ENCODE results near the gene CTIF.

The CTIF gene

DNA sequence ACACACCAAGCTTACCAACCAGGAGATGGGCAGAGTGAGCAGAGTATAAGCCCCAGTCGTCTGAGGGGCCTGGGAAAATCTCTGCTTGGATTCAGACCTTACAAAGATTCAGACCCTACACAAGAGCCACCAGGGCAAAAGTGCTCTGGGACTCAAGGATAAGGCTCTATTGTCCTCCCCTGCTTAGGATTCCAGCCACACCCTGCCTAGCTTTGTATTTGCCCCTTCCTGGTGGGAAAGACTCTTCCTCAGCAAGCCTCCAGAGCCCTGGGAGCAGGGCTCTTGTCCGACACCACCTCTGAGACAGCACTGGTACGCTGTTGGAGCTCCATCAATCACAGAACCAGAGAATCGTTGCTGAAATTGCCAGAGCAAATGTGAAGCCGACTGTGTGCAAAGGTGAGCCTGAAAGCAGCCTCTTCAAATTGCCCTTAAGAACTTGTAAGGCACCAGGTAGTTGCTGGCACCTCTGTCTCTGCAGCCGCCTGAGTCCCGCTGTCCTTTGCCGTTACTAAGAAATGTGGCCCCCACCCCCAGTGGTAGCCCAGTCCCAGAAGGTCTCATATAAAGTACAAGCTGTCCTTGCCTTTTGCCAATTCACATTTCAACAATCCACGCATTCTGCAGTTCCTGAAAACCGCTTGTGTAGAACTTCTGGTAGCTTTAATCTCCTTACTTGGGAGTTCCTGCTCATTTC is 148.7 kb downstream of the CTIF start:
- DNase-seq: no peak

- DNase-seq: no peak
Measured at GRCh38 chr18:48688961-48689360, 150.1 kb downstream of the CTIF start.

DNA sequence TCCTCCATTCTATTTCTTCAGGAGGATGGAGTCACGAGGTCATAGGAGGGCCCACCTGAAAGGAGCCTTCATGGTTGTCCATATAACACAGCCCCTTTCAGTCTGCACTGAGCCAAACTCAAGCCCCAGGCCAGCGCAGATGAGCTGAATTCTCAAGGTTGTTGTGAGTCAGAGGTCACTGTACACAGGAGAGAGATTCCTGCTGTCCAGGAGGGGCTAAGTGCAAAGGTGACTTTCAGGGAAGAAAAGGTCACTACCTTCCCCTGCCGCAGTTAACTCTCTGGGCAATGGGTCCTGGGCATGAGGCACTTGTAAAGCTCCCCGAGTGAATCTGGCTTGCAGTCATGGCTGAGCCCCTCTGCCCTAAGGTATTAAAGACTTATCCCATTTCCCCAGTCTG is 150.7 kb downstream of the CTIF start:
- no peak for DNase-seq

GRCh38 chr18:48690494-48690893 is 151.7 kb downstream of the CTIF start:
- DNase-seq: no peak

DNA sequence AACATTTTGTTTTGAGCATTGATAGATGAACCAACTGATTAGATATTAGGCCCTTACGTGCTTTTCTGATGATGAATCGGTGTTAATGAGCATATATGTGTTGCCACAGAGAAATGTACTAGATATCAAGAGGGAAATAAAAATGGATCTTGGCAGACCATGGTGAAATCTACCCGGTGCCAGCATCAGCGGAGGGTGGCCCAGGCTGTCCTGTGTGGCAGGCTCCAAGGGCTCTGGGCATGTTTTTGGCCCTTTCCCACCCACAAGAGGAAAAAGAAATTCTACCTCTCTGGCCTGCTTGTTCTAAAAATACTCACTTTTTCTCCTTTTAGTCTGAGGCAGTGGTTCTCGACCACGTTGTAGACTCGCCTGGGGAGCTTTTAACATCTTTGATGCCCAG is 154.2 kb downstream of the CTIF start:
- no peak for DNase-seq

DNA sequence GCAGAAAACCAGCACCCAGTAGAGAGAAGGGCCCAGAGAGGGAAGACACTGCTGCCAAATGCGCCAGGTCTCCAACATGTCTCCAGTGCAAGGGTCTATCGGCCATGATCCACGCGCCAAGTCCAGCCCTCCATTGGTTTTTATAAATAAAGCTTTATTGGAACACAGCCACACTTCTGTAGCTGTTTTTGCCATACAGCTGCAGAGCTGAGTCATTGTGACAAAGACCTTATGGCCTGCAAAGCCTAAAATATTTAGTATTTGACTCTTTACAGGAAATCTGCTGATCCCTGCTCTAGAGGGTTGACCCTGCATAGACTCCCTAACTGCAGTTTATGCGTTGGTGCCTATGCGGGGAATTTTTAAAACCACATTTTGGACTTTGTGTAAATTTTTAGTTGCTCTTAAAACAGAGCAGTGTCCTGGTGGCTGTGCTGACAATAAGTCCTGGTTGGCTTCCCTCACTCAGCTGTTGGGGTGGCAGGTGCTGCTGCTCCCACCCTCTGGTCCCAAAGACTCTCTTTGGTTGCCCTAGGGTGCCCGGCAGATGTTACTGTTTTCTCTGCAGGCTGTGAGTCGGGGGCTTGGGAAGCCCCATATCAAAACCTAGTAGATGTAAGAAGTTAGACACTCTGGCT is 154.9 kb downstream of the CTIF start:
- no peak for DNase-seq

- no peak for DNase-seq
Measured at GRCh38 chr18:48694295-48694694, 155.5 kb downstream of the CTIF start.

DNA sequence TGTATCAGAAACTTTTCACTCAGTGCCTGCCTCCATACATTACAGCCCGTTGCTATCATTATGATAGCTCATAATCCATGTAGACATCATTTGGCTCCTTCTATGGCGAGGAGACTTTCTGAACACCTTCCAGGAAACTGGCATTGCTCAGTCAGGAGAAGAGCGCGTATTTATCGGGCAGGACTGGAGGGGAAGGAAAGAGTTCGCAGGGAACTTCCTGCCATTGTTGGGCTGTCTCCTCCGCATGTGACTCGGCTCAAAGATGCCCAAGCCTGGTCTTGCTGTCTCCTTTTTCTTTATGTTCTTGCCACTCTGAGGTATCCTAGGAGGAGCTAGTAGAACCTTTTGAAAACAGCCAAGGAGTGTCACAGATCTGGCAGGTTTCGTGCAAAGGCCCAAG is 156.8 kb downstream of the CTIF start:
- no peak for DNase-seq

GRCh38 chr18:48696218-48696617 is 157.4 kb downstream of the CTIF start:
- no peak for DNase-seq

DNA sequence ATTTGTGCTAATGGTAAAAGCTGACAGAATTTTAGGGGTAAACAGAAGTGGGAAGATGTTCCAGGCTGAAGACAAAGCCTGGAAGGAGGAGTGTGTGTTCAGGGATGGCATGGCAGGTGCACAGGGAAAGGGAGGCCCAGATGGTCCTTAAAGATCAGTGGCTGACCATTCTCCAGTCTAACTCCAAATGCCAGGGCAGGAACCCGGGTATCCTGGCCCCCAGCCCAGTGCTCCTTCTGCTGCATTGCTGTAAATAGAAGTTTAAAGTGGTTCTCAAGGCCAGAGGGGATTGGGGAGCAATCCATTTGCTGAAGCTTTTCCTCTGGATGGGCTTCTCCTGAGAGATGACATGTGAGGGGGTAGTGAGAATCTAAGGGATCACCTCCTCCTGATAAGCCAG is 158.6 kb downstream of the CTIF start:
- no peak for DNase-seq

DNA sequence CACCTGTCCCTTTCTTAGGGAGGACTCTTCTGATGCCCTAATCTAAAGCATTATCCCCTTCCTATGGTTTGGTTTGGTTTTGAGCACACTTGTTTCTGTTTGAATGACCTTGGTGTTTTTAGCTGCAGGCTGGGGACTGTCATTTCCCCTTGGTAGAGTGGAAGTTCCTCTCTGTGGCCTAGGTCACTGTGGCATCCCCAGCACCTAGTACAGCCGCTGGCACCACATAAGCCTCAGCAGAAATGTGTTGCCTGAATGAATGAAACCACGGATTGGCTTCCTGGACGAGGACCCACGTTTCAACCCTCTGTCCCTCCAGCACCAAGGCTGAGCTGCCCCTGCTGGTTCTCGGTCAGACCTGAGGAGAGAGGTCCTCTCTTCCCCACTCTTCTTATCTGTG is 159.9 kb downstream of the CTIF start:
- peak in 1 of 5 donors; percentile 44 for DNase-seq

DNA sequence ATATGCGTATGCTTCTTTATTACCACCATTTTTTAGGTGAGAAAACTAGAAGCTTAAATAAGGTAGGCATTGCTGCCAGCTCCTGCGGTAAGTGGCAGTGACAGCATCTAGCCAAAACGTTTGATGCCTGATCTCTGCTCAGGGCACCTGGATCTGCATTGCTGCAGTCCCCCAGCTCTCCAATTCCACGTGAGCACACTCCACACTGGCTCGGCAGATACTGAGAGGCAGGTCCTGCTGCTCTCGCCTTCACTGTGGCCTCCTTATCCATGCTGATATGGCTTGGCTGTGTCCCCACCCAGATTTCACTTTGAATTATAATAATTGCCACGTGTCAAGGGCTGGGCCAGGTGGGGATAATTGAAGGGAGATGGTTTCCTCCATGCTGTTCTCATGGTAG is 160.9 kb downstream of the CTIF start:
- DNase-seq: no peak

DNA sequence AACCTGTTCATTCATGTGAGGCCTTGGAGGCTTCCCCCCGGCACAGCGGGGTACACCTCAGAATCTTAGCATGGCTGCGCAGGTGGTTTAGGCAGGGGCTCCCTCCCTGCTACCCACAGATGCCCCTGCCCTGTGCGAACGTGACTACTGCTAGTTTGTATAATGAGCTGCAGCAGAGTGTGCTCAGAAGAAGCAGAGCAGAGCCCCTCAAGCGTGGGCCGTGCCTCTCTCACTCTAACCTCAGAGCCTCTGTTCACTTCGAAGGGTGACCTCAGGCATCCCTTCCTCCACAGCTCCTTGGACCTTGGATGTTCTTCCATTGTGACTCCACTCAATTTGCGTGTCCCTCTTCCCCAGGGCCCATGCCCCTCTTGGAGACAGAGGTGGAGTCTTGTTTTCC is 161.6 kb downstream of the CTIF start:
- DNase-seq: no peak

GRCh38 chr18:48702346-48703027 is 163.7 kb downstream of the CTIF start:
- DNase-seq: peak in 1 of 5 donors; percentile 16

GRCh38 chr18:48703028-48703386 is 164.2 kb downstream of the CTIF start:
- DNase-seq: no peak

- no peak for DNase-seq
Measured at GRCh38 chr18:48703418-48703817, 164.6 kb downstream of the CTIF start.

- no peak for DNase-seq
Measured at GRCh38 chr18:48705043-48705442, 166.2 kb downstream of the CTIF start.

DNA sequence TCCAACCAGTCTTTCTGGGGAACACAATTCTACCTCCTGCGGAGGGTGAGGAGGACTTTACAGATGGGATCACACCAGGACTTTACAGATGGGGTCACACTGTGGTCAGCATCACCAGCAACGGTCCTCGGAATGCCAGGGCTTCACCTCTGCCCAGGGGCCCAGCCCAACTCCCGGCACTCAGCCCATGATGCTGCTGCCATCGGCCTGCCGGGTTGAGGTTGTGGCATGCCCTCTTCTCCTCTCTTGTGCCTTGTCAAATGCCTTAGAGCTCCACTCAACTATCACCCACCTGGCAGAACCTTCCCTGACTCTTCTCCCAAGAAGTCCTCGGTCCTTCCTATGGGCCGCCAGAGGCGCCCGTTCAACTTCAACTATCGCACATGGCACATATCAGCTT is 166.7 kb downstream of the CTIF start:
- DNase-seq: no peak

- no peak for DNase-seq
Measured at GRCh38 chr18:48706731-48707130, 167.9 kb downstream of the CTIF start.

DNA sequence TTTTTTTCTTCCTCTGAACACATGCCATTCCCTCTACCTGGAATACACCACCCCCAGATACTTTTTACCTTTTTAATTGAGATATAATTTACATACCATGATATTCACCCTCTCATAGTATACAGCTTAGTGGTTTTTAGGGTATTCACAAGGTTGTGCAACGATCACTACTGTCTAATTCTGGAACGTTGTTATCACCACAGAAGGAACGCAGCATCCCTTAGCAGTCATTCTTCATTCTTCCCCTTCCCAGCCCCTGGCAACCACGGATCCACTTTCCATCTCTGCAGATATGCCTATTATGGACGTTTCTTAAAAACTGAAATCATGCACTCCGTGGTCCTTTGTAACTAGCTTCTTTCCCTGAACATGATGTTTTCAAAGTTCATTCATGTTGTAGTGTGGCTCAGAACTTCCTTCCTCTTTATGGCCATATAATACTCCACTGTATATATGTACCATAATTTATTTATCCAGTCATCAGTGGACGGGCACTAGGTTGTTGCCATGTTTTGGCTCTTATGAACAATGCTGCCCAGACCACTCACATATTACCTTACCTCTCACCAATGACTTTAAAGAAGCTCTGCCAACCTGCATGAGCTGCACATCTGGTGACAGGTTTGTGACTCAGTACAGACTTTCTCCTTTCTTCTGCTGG is 168.9 kb downstream of the CTIF start:
- no peak for DNase-seq

GRCh38 chr18:48708807-48709206 is 170.0 kb downstream of the CTIF start:
- no peak for DNase-seq

- DNase-seq: no peak
Measured at GRCh38 chr18:48709371-48710062, 170.7 kb downstream of the CTIF start.
